ENCODE measurements around the gene RGS5. TPM values are rescaled to one million over a fixed set of nuclear protein-coding genes. Genes with fewer than 3 reads are reported as not detected.

Gene RGS5
- total RNA-seq, 1 donor from 2014 or later: 94.0 TPM

DNA sequence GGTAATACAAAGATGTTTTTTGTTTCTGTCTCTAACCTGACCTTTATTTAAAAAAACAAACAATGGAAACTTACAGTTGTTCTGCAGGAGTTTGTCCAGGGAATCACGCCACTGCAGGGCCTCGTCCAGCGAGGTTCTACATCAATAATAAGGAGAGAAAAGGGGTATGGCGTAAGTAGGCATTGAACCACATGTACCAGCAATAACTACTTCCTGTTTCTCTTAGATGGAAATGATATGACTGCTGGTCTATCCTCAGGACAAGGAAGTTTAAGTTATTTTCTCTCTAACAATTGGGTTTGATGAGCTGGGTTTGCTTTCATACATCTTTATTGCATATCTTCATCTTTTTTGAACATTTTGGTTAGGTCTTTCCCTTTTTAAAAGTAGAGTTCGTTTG, 40.9 kb downstream of the RGS5 start:
- Histone ChIP-seq H3K4me1 (no peaks in the 10 kb centered on the region), H3K4me3 (no peak overlapping the region), H3K27me3 (no peaks in the 10 kb centered on the region), H3K36me3 (no peaks in the 10 kb centered on the region), H3K27ac (no peak overlapping the region), H3K9me3 (no peaks in the 10 kb centered on the region)
- TF ChIP-seq, protein P1, sequence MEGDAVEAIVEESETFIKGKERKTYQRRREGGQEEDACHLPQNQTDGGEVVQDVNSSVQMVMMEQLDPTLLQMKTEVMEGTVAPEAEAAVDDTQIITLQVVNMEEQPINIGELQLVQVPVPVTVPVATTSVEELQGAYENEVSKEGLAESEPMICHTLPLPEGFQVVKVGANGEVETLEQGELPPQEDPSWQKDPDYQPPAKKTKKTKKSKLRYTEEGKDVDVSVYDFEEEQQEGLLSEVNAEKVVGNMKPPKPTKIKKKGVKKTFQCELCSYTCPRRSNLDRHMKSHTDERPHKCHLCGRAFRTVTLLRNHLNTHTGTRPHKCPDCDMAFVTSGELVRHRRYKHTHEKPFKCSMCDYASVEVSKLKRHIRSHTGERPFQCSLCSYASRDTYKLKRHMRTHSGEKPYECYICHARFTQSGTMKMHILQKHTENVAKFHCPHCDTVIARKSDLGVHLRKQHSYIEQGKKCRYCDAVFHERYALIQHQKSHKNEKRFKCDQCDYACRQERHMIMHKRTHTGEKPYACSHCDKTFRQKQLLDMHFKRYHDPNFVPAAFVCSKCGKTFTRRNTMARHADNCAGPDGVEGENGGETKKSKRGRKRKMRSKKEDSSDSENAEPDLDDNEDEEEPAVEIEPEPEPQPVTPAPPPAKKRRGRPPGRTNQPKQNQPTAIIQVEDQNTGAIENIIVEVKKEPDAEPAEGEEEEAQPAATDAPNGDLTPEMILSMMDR (IDR thresholded peaks at IDR 0.05): no peak
- TF ChIP-seq POLR2A (IDR thresholded peaks at IDR 0.05): no peak
- TF ChIP-seq POLR2AphosphoS5 (IDR thresholded peaks at IDR 0.05; ENCODE audit: insufficient read depth in 1 of 2, low read depth in 1 of 2): no peak
- no peak for DNase-seq (ENCODE audit: extremely low spot score in 2 of 2)
- intact Hi-C loops (cut with DNase I): no loop called here

DNA sequence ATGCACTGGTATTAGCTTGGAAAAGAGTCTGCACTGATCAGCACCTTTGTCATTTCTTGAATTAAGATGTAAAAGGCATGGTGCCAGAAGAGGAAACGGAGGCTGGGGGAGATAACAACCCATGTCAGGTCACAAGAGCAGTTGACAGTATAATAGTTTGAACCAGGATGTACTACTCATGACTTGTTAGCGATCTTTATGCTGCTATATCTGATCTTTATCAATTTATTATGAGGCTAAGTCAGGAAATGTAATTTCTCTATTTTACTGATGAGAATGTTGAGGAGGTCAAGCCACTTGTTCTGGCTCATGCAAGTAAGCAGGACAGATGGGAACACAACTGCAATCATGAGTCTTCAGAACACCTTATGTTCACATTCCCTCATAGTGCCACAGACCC, 41.4 kb downstream of the RGS5 start:
- intact Hi-C loops (cut with DNase I): no loop called here
- no peaks in the 10 kb centered on the region for H3K4me1 ChIP-seq
- no peaks in the 10 kb centered on the region for H3K36me3 ChIP-seq
- no peaks in the 10 kb centered on the region for H3K27me3 ChIP-seq
- H3K27ac ChIP-seq: no peak overlapping the region
- TF ChIP-seq POLR2A (IDR thresholded peaks at IDR 0.05) (no peak), POLR2AphosphoS5 (IDR thresholded peaks at IDR 0.05; ENCODE audit: insufficient read depth in 1 of 2, low read depth in 1 of 2) (no peak)
- TF ChIP-seq, protein P1 (IDR thresholded peaks at IDR 0.05): no peak
- no peak for DNase-seq (ENCODE audit: extremely low spot score in 2 of 2)
- H3K4me3 ChIP-seq: no peak overlapping the region
- no peaks in the 10 kb centered on the region for H3K9me3 ChIP-seq

DNA sequence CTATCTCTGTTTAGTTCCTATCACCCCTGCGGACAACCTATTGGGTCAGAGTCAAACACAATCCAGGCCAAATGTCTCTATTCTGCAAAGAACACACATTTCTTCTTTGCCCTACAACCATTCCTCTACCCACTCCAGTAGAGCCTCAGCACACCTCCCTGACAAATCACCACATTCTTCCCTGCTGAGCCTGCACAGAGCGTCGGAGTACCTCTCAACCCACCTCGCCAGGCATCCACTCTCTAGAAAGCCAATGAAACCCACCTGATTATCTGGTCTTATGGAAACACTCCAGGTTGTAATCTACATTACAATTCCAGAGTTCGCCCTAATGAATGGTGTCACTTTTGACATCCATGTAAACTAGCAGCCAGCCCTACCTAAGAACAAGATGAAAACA, 47.1 kb downstream of the RGS5 start:
- TF ChIP-seq POLR2A (IDR thresholded peaks at IDR 0.05): no peak
- TF ChIP-seq, protein P1 (IDR thresholded peaks at IDR 0.05): no peak
- TF ChIP-seq POLR2AphosphoS5 (IDR thresholded peaks at IDR 0.05; ENCODE audit: insufficient read depth in 1 of 2, low read depth in 1 of 2): no peak
- Histone ChIP-seq H3K36me3 (no peaks in the 10 kb centered on the region), H3K4me3 (no peak overlapping the region), H3K27ac (no peak overlapping the region), H3K4me1 (no peaks in the 10 kb centered on the region), H3K9me3 (no peaks in the 10 kb centered on the region), H3K27me3 (no peaks in the 10 kb centered on the region)
- intact Hi-C loops (cut with DNase I): no loop called here
- no peak for DNase-seq (ENCODE audit: extremely low spot score in 2 of 2)

DNA sequence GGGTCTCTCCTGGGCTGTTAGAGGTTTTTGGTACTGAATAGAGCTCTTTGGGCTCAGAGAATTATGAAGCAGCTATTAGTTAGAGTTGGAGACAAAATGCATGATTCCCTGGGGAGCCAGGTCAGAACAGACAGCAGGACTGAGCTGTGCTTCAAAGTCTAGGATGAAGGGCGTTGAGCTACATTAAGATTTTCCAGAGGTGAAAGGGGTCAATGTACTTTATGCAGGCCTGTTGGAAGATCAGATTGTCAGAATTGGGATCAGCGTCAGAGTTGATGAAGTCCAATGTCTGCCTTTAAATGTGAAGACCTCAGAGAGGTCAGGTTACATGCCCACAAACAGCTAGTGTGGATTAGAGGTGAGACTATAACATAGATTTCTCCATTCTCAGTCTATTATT, 53.8 kb downstream of the RGS5 start:
- no peak overlapping the region for H3K27ac ChIP-seq
- H3K36me3 ChIP-seq: no peaks in the 10 kb centered on the region
- no peak overlapping the region for H3K4me3 ChIP-seq
- H3K27me3 ChIP-seq: no peaks in the 10 kb centered on the region
- no peaks in the 10 kb centered on the region for H3K4me1 ChIP-seq
- no peak for TF ChIP-seq POLR2A (IDR thresholded peaks at IDR 0.05)
- TF ChIP-seq POLR2AphosphoS5 (IDR thresholded peaks at IDR 0.05; ENCODE audit: insufficient read depth in 1 of 2, low read depth in 1 of 2): no peak
- TF ChIP-seq, protein P1 (IDR thresholded peaks at IDR 0.05): no peak
- H3K9me3 ChIP-seq: no peaks in the 10 kb centered on the region
- DNase-seq (ENCODE audit: extremely low spot score in 2 of 2): no peak
- intact Hi-C loops (cut with DNase I): no loop called here

DNA sequence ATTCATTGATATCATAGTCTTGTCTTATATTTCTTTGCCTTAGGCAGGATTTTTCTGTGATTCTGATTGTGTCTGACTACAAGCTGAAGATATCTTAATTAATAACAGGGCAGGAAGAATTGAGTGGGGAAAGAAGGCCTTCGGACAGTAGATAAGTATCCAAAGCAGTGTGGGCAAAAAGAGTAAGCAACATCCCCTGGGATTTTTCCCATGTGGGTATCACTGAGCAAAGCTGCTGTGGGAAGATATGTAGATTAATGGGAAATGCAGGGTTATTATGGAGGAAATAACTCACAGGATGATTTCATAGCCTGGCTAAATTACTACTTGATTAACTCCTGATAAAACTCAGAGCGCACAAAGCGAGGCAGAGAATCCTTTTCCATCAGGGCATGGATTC, 55.7 kb downstream of the RGS5 start:
- intact Hi-C loops (cut with DNase I): no loop called here
- H3K4me1 ChIP-seq: no peaks in the 10 kb centered on the region
- H3K27ac ChIP-seq: no peak overlapping the region
- DNase-seq (ENCODE audit: extremely low spot score in 2 of 2): no peak
- no peaks in the 10 kb centered on the region for H3K36me3 ChIP-seq
- TF ChIP-seq POLR2A (IDR thresholded peaks at IDR 0.05): no peak
- TF ChIP-seq, protein P1 (IDR thresholded peaks at IDR 0.05): no peak
- TF ChIP-seq POLR2AphosphoS5 (IDR thresholded peaks at IDR 0.05; ENCODE audit: insufficient read depth in 1 of 2, low read depth in 1 of 2): no peak
- H3K9me3 ChIP-seq: no peaks in the 10 kb centered on the region
- H3K4me3 ChIP-seq: no peak overlapping the region
- no peaks in the 10 kb centered on the region for H3K27me3 ChIP-seq
